A549 (cell line): ENCODE results near the gene ITGA8.

Source experiments
- CBX2 ChIP-seq: fragments of 200-600 bp; sonication (generic); IDR thresholded peaks from 2 replicates; pipeline ENCODE4 v1.6.1; 2016; ENCODE audit warnings: low read depth, mild to moderate bottlenecking, borderline replicate concordance
- CHD2 ChIP-seq: fragments of 150-350 bp; IDR thresholded peaks from 2 replicates; pipeline ENCODE4 v1.6.1; 2014; ENCODE audit warnings: low read length; ENCODE audit not compliant: partially characterized antibody
- EP300 ChIP-seq, 2 experiments: fragments of >200 bp; sonication (Bioruptor Twin); formaldehyde crosslinking; IDR thresholded peaks; 2 replicates in 1 of 2; 3 replicates in 1 of 2; pipeline ENCODE4 v1.6.1; 2016 to 2017
- ESRRA ChIP-seq: fragments of 150-350 bp; IDR thresholded peaks from 2 replicates; pipeline ENCODE4 v1.6.1; 2014; ENCODE audit warnings: mild to moderate bottlenecking, low read length, borderline replicate concordance
- POLR2A ChIP-seq: IDR thresholded peaks from 2 replicates; pipeline ENCODE4 v1.6.1; 2012; ENCODE audit warnings: mild to moderate bottlenecking, low read length
- RAD21 ChIP-seq, 2 experiments: fragments of >200 bp in 1 of 2; sonication (Bioruptor Twin) in 1 of 2; formaldehyde crosslinking in 1 of 2; IDR thresholded peaks in 1 of 2; conservative IDR thresholded peaks in 1 of 2; 2 replicates in 1 of 2; 3 replicates in 1 of 2; pipeline ENCODE4 v1.6.1; 2012 to 2018; ENCODE audit warnings: inconsistent platforms in 1 of 2
- RNF2 ChIP-seq: fragments of 200-600 bp; sonication (generic); IDR thresholded peaks from 2 replicates; pipeline ENCODE4 v1.6.1; 2016; ENCODE audit warnings: low read depth, mild to moderate bottlenecking, antibody characterized with exemption, moderate library complexity, borderline replicate concordance
- SREBF2 ChIP-seq: fragments of 450-650 bp; IDR thresholded peaks from 2 replicates; pipeline ENCODE4 v1.6.1; 2014; ENCODE audit warnings: mild to moderate bottlenecking, moderate library complexity
- ZNF302 ChIP-seq: fragments of 250-450 bp; sonication (Bioruptor Pico); IDR thresholded peaks from 2 replicates; pipeline ENCODE4 v1.9.0; 2021; ENCODE audit warnings: inconsistent platforms, mild to moderate bottlenecking, moderate library complexity
- TF ChIP-seq, protein P1 (sequence below): fragments of >200 bp; sonication (Bioruptor Twin); formaldehyde crosslinking; IDR thresholded peaks from 3 replicates; pipeline ENCODE4 v1.5.1; 2016
- TF ChIP-seq, protein P2 (sequence below): IDR thresholded peaks from 2 replicates; pipeline ENCODE4 v1.6.1; 2012
- TF ChIP-seq, protein P3 (sequence below): fragments of 150-350 bp; IDR thresholded peaks from 2 replicates; pipeline ENCODE4 v1.6.1; 2014; ENCODE audit warnings: low read depth, mild to moderate bottlenecking, low read length
- TF ChIP-seq, protein P4 (sequence below): fragments of 200-600 bp; sonication (generic); IDR thresholded peaks from 2 replicates; pipeline ENCODE4 v1.6.1; 2016; ENCODE audit warnings: antibody characterized with exemption, mild to moderate bottlenecking, moderate library complexity

DNA sequence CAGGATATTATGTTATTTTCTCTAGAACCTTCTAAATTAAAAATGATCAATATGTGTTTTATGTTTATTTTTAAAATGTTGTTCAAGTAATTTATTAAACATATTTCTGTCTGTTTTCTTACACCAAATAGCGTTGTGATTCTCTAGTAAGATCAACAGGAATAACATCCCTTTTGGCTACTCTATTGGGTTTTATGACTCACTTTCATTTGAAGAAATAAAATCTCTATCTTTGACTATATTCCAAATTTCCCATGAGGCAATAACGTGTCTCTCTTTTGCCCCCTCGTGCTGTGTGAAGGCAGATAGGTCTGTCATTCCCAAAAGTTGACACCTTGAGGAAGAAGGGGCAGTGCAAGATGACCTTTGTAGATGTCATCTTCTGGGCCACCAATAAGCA lies 40.9 kb downstream of the ITGA8 start:
- TF ChIP-seq, protein P1, sequence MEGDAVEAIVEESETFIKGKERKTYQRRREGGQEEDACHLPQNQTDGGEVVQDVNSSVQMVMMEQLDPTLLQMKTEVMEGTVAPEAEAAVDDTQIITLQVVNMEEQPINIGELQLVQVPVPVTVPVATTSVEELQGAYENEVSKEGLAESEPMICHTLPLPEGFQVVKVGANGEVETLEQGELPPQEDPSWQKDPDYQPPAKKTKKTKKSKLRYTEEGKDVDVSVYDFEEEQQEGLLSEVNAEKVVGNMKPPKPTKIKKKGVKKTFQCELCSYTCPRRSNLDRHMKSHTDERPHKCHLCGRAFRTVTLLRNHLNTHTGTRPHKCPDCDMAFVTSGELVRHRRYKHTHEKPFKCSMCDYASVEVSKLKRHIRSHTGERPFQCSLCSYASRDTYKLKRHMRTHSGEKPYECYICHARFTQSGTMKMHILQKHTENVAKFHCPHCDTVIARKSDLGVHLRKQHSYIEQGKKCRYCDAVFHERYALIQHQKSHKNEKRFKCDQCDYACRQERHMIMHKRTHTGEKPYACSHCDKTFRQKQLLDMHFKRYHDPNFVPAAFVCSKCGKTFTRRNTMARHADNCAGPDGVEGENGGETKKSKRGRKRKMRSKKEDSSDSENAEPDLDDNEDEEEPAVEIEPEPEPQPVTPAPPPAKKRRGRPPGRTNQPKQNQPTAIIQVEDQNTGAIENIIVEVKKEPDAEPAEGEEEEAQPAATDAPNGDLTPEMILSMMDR, result no peak
- TF ChIP-seq, protein P2, sequence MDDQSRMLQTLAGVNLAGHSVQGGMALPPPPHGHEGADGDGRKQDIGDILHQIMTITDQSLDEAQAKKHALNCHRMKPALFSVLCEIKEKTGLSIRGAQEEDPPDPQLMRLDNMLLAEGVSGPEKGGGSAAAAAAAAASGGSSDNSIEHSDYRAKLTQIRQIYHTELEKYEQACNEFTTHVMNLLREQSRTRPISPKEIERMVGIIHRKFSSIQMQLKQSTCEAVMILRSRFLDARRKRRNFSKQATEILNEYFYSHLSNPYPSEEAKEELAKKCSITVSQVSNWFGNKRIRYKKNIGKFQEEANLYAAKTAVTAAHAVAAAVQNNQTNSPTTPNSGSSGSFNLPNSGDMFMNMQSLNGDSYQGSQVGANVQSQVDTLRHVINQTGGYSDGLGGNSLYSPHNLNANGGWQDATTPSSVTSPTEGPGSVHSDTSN, result no peak
- TF ChIP-seq, protein P3, sequence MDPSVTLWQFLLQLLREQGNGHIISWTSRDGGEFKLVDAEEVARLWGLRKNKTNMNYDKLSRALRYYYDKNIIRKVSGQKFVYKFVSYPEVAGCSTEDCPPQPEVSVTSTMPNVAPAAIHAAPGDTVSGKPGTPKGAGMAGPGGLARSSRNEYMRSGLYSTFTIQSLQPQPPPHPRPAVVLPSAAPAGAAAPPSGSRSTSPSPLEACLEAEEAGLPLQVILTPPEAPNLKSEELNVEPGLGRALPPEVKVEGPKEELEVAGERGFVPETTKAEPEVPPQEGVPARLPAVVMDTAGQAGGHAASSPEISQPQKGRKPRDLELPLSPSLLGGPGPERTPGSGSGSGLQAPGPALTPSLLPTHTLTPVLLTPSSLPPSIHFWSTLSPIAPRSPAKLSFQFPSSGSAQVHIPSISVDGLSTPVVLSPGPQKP, result no peak
- TF ChIP-seq CHD2, result no peak
- TF ChIP-seq SREBF2, result no peak
- TF ChIP-seq ESRRA, result no peak
- no peak for TF ChIP-seq RAD21 (conservative IDR thresholded peaks at IDR 0.05 in 1 of 2, IDR thresholded peaks at IDR 0.05 in 1 of 2)
- TF ChIP-seq, protein P4, sequence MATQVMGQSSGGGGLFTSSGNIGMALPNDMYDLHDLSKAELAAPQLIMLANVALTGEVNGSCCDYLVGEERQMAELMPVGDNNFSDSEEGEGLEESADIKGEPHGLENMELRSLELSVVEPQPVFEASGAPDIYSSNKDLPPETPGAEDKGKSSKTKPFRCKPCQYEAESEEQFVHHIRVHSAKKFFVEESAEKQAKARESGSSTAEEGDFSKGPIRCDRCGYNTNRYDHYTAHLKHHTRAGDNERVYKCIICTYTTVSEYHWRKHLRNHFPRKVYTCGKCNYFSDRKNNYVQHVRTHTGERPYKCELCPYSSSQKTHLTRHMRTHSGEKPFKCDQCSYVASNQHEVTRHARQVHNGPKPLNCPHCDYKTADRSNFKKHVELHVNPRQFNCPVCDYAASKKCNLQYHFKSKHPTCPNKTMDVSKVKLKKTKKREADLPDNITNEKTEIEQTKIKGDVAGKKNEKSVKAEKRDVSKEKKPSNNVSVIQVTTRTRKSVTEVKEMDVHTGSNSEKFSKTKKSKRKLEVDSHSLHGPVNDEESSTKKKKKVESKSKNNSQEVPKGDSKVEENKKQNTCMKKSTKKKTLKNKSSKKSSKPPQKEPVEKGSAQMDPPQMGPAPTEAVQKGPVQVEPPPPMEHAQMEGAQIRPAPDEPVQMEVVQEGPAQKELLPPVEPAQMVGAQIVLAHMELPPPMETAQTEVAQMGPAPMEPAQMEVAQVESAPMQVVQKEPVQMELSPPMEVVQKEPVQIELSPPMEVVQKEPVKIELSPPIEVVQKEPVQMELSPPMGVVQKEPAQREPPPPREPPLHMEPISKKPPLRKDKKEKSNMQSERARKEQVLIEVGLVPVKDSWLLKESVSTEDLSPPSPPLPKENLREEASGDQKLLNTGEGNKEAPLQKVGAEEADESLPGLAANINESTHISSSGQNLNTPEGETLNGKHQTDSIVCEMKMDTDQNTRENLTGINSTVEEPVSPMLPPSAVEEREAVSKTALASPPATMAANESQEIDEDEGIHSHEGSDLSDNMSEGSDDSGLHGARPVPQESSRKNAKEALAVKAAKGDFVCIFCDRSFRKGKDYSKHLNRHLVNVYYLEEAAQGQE, result no peak
- TF ChIP-seq ZNF302, result no peak
- no peak for TF ChIP-seq RNF2
- no peak for TF ChIP-seq EP300 (IDR thresholded peaks at IDR 0.05)
- no peak for TF ChIP-seq CBX2
- TF ChIP-seq POLR2A, result no peak
